Testis (tissue), 3 donors: ENCODE data around the gene RTF1. TPM values are rescaled to one million over a fixed set of nuclear protein-coding genes. Genes with fewer than 3 reads are reported as not detected.
"Not testable (repeated sequence)": the region's sequence is repeated elsewhere in the genome, so short reads cannot be mapped to it uniquely, and the experiment has no call there.

Experiments
- DNase-seq: peaks from one replicate; pipeline ENCODE4 v3.0.0-alpha.2; 2019
- H3K27ac ChIP-seq, 2 donors: fragments of 200-600 bp; sonication (generic); one replicate each; pipeline ENCODE4 v1.5.1; 2019
- H3K27me3 ChIP-seq: fragments of 200-600 bp; sonication (generic); one replicate; pipeline ENCODE4 v1.5.1; 2019
- H3K36me3 ChIP-seq: fragments of 200-600 bp; sonication (generic); one replicate; pipeline ENCODE4 v1.5.1; 2017; ENCODE audit warnings: low read depth; ENCODE audit errors: missing control alignments
- H3K4me1 ChIP-seq: fragments of 200-600 bp; sonication (generic); one replicate; pipeline ENCODE4 v1.5.1; 2019
- H3K4me3 ChIP-seq, 2 donors: fragments of 200-600 bp; sonication (generic); one replicate each; pipeline ENCODE4 v1.5.1; 2017 to 2019
- H3K9me3 ChIP-seq: fragments of 200-600 bp; sonication (generic); one replicate; pipeline ENCODE4 v1.5.1; 2017
- CTCF ChIP-seq, 3 experiments: fragments of 450-650 bp in 2 of 3; fragments of 200-600 bp in 1 of 3; sonication (generic) in 1 of 3; IDR thresholded peaks; one replicate each; pipeline ENCODE4 v1.5.1; 2016 to 2019; ENCODE audit warnings: antibody characterized with exemption in 3 of 3, mild to moderate bottlenecking in 2 of 3, moderate library complexity in 1 of 3
- POLR2A ChIP-seq: fragments of 450-650 bp; IDR thresholded peaks from one replicate; pipeline ENCODE4 v1.6.1; 2017; ENCODE audit warnings: antibody characterized with exemption, mild to moderate bottlenecking, moderate library complexity
- WGBS, 2 donors: methylation state at CpG; one replicate each; pipeline ENCODE4 v1.1.5; 2018; 5-methylcytosine and 5-hydroxymethylcytosine counted together
- intact Hi-C: fragments of 100-400 bp; cut with DNase I; formaldehyde crosslinking; loops from one replicate; pipeline ENCODE4 v1.15.1; 2023; ENCODE audit warnings: low total_unique reads
- polyA plus RNA-seq: library from polyadenylated mRNA; stranded (reverse); fragments of 350-450 nt; fragmentation: Illumina TruSeq; extraction: RNeasy Lipid Tissue Mini Kit (QIAGEN cat#74804); gene quantifications from one replicate; pipeline ENCODE4 v1.2.3, GENCODE V29; 2014; ENCODE audit warnings: low read depth, low replicate concordance; ENCODE audit not compliant: insufficient read depth
- total RNA-seq, 2 donors: library from RNA; depleted of rRNA; stranded (reverse); fragments of >200 nt; gene quantifications; one replicate each; pipeline ENCODE4 v1.2.3, GENCODE V29; 2016

RTF1 gene
- total and polyA plus RNA-seq, 3 donors from 2014 or later = 27.8 to 82.7 (median 56.9) TPM

- H3K36me3 ChIP-seq = no peaks in the 10 kb centered on the region
- H3K27ac ChIP-seq = no peak overlapping the region
- H3K27me3 ChIP-seq = no peaks in the 10 kb centered on the region
- 89 to 92% methylated on average over 9 of the region's 9 CpGs for WGBS, 2 donors
- H3K4me3 ChIP-seq = no peak overlapping the region
- no peak for DNase-seq
- no peaks in the 10 kb centered on the region for H3K4me1 ChIP-seq
- intact Hi-C loops = no loop called here
- H3K9me3 ChIP-seq = no peaks in the 10 kb centered on the region
- TF ChIP-seq CTCF (IDR thresholded peaks at IDR 0.05) (no peak), POLR2A (no peak)
Measured at GRCh38 chr15:41464889-41465580, 48.1 kb downstream of the RTF1 start.

- H3K36me3 ChIP-seq = no peaks in the 10 kb centered on the region
- intact Hi-C loops = no loop called here
- no peak for DNase-seq
Measured at GRCh38 chr15:41465822-41466421, 49.0 kb downstream of the RTF1 start.

GRCh38 chr15:41466711-41467110, 49.8 kb downstream of the RTF1 start:
- H3K27me3 ChIP-seq = no peaks in the 10 kb centered on the region
- H3K4me3 ChIP-seq = no peak overlapping the region
- WGBS, 2 donors = 67 to 87% methylated on average over 3 of the region's 3 CpGs
- H3K36me3 ChIP-seq = no peaks in the 10 kb centered on the region
- intact Hi-C loops = no loop called here
- no peaks in the 10 kb centered on the region for H3K9me3 ChIP-seq
- H3K27ac ChIP-seq = no peak overlapping the region
- no peak for DNase-seq
- no peak for TF ChIP-seq POLR2A
- TF ChIP-seq CTCF (IDR thresholded peaks at IDR 0.05) = no peak
- no peaks in the 10 kb centered on the region for H3K4me1 ChIP-seq

More at GRCh38 chr15:41465822-41466421, 49.0 kb downstream of the RTF1 start:
- Histone ChIP-seq H3K4me1 (no peaks in the 10 kb centered on the region), H3K9me3 (no peaks in the 10 kb centered on the region), H3K27me3 (no peaks in the 10 kb centered on the region), H3K4me3 (no peak overlapping the region), H3K27ac (no peak overlapping the region)
- WGBS, 2 donors = 81 to 88% methylated on average over 8 of the region's 8 CpGs
- TF ChIP-seq CTCF (IDR thresholded peaks at IDR 0.05) = peak; percentile 70 to 78 (median 72)
- no peak for TF ChIP-seq POLR2A

GRCh38 chr15:41469644-41470043, 52.7 kb downstream of the RTF1 start:
- H3K27ac ChIP-seq, H3K4me3 ChIP-seq, H3K36me3 ChIP-seq, H3K9me3 ChIP-seq, H3K4me1 ChIP-seq, intact Hi-C loops, DNase-seq, H3K27me3 ChIP-seq: not testable (repeated sequence)
- WGBS, 2 donors = 97 to 99% methylated on average over 6 of the region's 6 CpGs

GRCh38 chr15:41473418-41473817, 56.5 kb downstream of the RTF1 start:
- Histone ChIP-seq H3K36me3 (no peaks in the 10 kb centered on the region), H3K9me3 (no peaks in the 10 kb centered on the region), H3K27me3 (no peaks in the 10 kb centered on the region), H3K27ac (no peak overlapping the region), H3K4me3 (no peak overlapping the region), H3K4me1 (no peaks in the 10 kb centered on the region)
- WGBS, 2 donors = 88 to 94% methylated on average over 11 of the region's 11 CpGs
- intact Hi-C loops = no loop called here
- no peak for TF ChIP-seq CTCF (IDR thresholded peaks at IDR 0.05)
- no peak for TF ChIP-seq POLR2A
- no peak for DNase-seq
